AG04449 (cell line): ENCODE measurements around the gene HK1.
A peak's percentile ranks its signal among the peaks of the same experiment; 100 is the strongest.

Experiments
- CTCF ChIA-PET: fragments of 350-600 bp; formaldehyde crosslinking; extraction: SDS; loops from one replicate; lab custom pipeline; 2021; ENCODE audit warnings: antibody characterized with exemption; lab: Yijun Ruan, JAX
- POLR2A ChIA-PET: fragments of 400-600, 350-600 bp; formaldehyde crosslinking; extraction: SDS; loops from one replicate; lab custom pipeline; 2020; ENCODE audit warnings: antibody characterized with exemption, inconsistent platforms; lab: Yijun Ruan, JAX
- DNase-seq: peaks from one replicate; pipeline ENCODE4 v3.0.0-alpha.2; 2010; ENCODE audit warnings: low read depth, low spot score
- H3K4me3 ChIP-seq: 2 replicates; pipeline ENCODE4 v1.5.1; 2011; ENCODE audit warnings: low read depth, mild to moderate bottlenecking, control low read depth, low read length
- TF ChIP-seq, protein P1 (sequence below): IDR thresholded peaks from one replicate; pipeline ENCODE4 v1.5.1; 2011; ENCODE audit warnings: mild to moderate bottlenecking, moderate library complexity, low read length, control low read depth, inconsistent platforms; ENCODE audit not compliant: insufficient read depth; ENCODE audit errors: missing control alignments

The HK1 gene

GRCh38 chr10:69278446-69278963, at the start of gene HK1:
TSS of gene HK1 (plus strand) at chr10:69278496.
- POLR2A ChIA-PET = interaction anchor here (1.3 kb wide), 1 partner anchor 11 kb away, joined by 3 read pairs; no protein-coding TSS in a partner anchor
- no peak within 1 kb of the TSS for H3K4me3 ChIP-seq
- peak; percentile 4 for DNase-seq
- CTCF ChIA-PET = interaction anchor here (1.1 to 1.6 kb wide), 3 partner anchors 9 to 130 kb away, joined by 3 to 4 read pairs (median 3); no protein-coding TSS in a partner anchor
- TF ChIP-seq, protein P1, sequence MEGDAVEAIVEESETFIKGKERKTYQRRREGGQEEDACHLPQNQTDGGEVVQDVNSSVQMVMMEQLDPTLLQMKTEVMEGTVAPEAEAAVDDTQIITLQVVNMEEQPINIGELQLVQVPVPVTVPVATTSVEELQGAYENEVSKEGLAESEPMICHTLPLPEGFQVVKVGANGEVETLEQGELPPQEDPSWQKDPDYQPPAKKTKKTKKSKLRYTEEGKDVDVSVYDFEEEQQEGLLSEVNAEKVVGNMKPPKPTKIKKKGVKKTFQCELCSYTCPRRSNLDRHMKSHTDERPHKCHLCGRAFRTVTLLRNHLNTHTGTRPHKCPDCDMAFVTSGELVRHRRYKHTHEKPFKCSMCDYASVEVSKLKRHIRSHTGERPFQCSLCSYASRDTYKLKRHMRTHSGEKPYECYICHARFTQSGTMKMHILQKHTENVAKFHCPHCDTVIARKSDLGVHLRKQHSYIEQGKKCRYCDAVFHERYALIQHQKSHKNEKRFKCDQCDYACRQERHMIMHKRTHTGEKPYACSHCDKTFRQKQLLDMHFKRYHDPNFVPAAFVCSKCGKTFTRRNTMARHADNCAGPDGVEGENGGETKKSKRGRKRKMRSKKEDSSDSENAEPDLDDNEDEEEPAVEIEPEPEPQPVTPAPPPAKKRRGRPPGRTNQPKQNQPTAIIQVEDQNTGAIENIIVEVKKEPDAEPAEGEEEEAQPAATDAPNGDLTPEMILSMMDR = no peak

GRCh38 chr10:69229616-69229916, 48.7 kb upstream of the HK1 start:
- H3K4me3 ChIP-seq = no peak overlapping the region
- TF ChIP-seq, protein P1 = no peak
- CTCF ChIA-PET = interaction anchor here (0.9 to 2.5 kb wide), 6 partner anchors 9 to 178 kb away, joined by 4 to 10 read pairs (median 6); no protein-coding TSS in a partner anchor
- no peak for DNase-seq
- POLR2A ChIA-PET = no interaction called here

- CTCF ChIA-PET = interaction anchor here (1.5 kb wide), 1 partner anchor 10 kb away, joined by 5 read pairs; no protein-coding TSS in a partner anchor
- TF ChIP-seq, protein P1 = no peak
- H3K4me3 ChIP-seq = no peak overlapping the region
- no peak for DNase-seq
- POLR2A ChIA-PET = no interaction called here
Measured at GRCh38 chr10:69230128-69230527, 48.2 kb upstream of the HK1 start.

GRCh38 chr10:69232252-69232651, 46.0 kb upstream of the HK1 start:
- DNase-seq = peak; percentile 38
- ChIA-PET CTCF (interaction anchor here (1.2 to 16.9 kb wide), 7 partner anchors 9 to 192 kb away, joined by 3 to 451 read pairs (median 8); partner anchors contain the start of gene HKDC1), POLR2A (no interaction called here)
- H3K4me3 ChIP-seq = no peak overlapping the region
- TF ChIP-seq, protein P1 = no peak

DNA sequence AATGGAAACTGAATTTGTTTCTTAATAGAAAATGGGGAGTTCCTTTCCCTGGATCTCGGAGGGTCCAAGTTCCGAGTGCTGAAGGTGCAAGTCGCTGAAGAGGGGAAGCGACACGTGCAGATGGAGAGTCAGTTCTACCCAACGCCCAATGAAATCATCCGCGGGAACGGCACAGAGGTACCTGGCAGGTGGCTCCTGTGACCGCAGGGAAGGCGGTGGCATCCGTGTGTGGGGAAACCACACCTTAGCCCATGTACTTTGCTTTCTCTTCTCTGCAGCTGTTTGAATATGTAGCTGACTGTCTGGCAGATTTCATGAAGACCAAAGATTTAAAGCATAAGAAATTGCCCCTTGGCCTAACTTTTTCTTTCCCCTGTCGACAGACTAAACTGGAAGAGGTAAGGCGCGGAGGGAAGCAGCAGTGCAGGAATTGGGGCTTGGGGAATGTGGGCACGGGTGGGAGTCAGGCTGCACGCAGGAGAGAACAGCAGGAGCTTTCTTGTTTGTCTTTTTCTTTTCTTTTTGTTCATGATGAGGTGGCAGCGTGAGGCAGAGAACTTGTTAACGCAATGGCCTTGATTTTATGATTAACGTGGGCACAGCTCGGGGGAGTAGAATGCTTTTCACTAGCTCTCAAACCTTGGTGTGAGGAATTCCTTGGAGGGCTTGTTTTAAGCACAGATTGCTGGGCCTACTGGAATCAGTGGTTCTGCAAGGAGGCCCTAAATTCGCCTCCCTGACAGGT, 45.4 kb upstream of the HK1 start:
- no peak for DNase-seq
- POLR2A ChIA-PET = no interaction called here

More for the DNA sequence above, 45.4 kb upstream of the HK1 start:
- CTCF ChIA-PET = interaction anchor here (1.2 to 16.9 kb wide), 8 partner anchors 10 to 191 kb away, joined by 3 to 451 read pairs (median 8); partner anchors contain the start of gene HKDC1
- TF ChIP-seq, protein P1 = no peak
- H3K4me3 ChIP-seq = no peak overlapping the region
